ENCODE results near the gene MELK.
A peak's percentile ranks its signal among the peaks of the same experiment; 100 is the strongest.
"Not testable (repeated sequence)": the region's sequence is repeated elsewhere in the genome, so short reads cannot be mapped to it uniquely, and the experiment has no call there.

The MELK gene

GRCh38 chr9:36550631-36551098 lies 22.0 kb upstream of the MELK start:
- H3K36me3 ChIP-seq (ENCODE audit: control insufficient read depth in 2 of 2, insufficient read depth in 2 of 2, low read length in 2 of 2); H3K27me3 ChIP-seq (ENCODE audit: control insufficient read depth in 1 of 2, insufficient read depth in 2 of 2, low read length in 2 of 2); H3K9ac ChIP-seq (ENCODE audit: low read length in 2 of 2); H3K27ac ChIP-seq (ENCODE audit: low read length); H3K4me3 ChIP-seq (ENCODE audit: low read length in 2 of 2); H3K4me1 ChIP-seq (ENCODE audit: control insufficient read depth, insufficient read depth, low read length); H3K9me3 ChIP-seq (ENCODE audit: control insufficient read depth in 2 of 2, low read length in 2 of 2): not testable (repeated sequence)

- H3K36me3 ChIP-seq (ENCODE audit: control insufficient read depth in 2 of 2, insufficient read depth in 2 of 2, low read length in 2 of 2): no peaks in the 10 kb centered on the region
- H3K4me1 ChIP-seq (ENCODE audit: control insufficient read depth, insufficient read depth, low read length): no peaks in the 10 kb centered on the region
- H3K27ac ChIP-seq (ENCODE audit: low read length): no peak overlapping the region
- H3K27me3 ChIP-seq (ENCODE audit: control insufficient read depth in 1 of 2, insufficient read depth in 2 of 2, low read length in 2 of 2): no peaks in the 10 kb centered on the region
- H3K9ac ChIP-seq (ENCODE audit: low read length in 2 of 2): no peak overlapping the region
- H3K4me3 ChIP-seq (ENCODE audit: low read length in 2 of 2): no peak overlapping the region
- H3K9me3 ChIP-seq (ENCODE audit: control insufficient read depth in 2 of 2, low read length in 2 of 2): no peaks in the 10 kb centered on the region
Measured at GRCh38 chr9:36551129-36551528, 21.6 kb upstream of the MELK start.

GRCh38 chr9:36551910-36552309 lies 20.8 kb upstream of the MELK start:
- H3K4me1 ChIP-seq (ENCODE audit: control insufficient read depth, insufficient read depth, low read length): no peaks in the 10 kb centered on the region
- H3K4me3 ChIP-seq (ENCODE audit: low read length in 2 of 2): no peak overlapping the region
- no peaks in the 10 kb centered on the region for H3K36me3 ChIP-seq (ENCODE audit: control insufficient read depth in 2 of 2, insufficient read depth in 2 of 2, low read length in 2 of 2)
- H3K9me3 ChIP-seq (ENCODE audit: control insufficient read depth in 2 of 2, low read length in 2 of 2): no peaks in the 10 kb centered on the region
- H3K9ac ChIP-seq (ENCODE audit: low read length in 2 of 2): no peak overlapping the region
- no peaks in the 10 kb centered on the region for H3K27me3 ChIP-seq (ENCODE audit: control insufficient read depth in 1 of 2, insufficient read depth in 2 of 2, low read length in 2 of 2)
- H3K27ac ChIP-seq (ENCODE audit: low read length): no peak overlapping the region

GRCh38 chr9:36559036-36559695 lies 13.5 kb upstream of the MELK start:
- Histone ChIP-seq H3K4me3 (ENCODE audit: low read length in 2 of 2) (no peak overlapping the region), H3K9me3 (ENCODE audit: control insufficient read depth in 2 of 2, low read length in 2 of 2) (no peaks in the 10 kb centered on the region), H3K4me1 (ENCODE audit: control insufficient read depth, insufficient read depth, low read length) (no peaks in the 10 kb centered on the region), H3K27me3 (ENCODE audit: control insufficient read depth in 1 of 2, insufficient read depth in 2 of 2, low read length in 2 of 2) (no peaks in the 10 kb centered on the region), H3K36me3 (ENCODE audit: control insufficient read depth in 2 of 2, insufficient read depth in 2 of 2, low read length in 2 of 2) (no peaks in the 10 kb centered on the region), H3K27ac (ENCODE audit: low read length) (no peak overlapping the region), H3K9ac (ENCODE audit: low read length in 2 of 2) (no peak overlapping the region)

GRCh38 chr9:36560771-36561170 lies 11.9 kb upstream of the MELK start:
- Histone ChIP-seq H3K36me3 (ENCODE audit: control insufficient read depth in 2 of 2, insufficient read depth in 2 of 2, low read length in 2 of 2) (no peaks in the 10 kb centered on the region), H3K27me3 (ENCODE audit: control insufficient read depth in 1 of 2, insufficient read depth in 2 of 2, low read length in 2 of 2) (no peaks in the 10 kb centered on the region), H3K27ac (ENCODE audit: low read length) (no peak overlapping the region), H3K9ac (ENCODE audit: low read length in 2 of 2) (no peak overlapping the region), H3K4me1 (ENCODE audit: control insufficient read depth, insufficient read depth, low read length) (no peaks in the 10 kb centered on the region), H3K9me3 (ENCODE audit: control insufficient read depth in 2 of 2, low read length in 2 of 2) (no peaks in the 10 kb centered on the region), H3K4me3 (ENCODE audit: low read length in 2 of 2) (no peak overlapping the region)

GRCh38 chr9:36562801-36563200 lies 9.9 kb upstream of the MELK start:
- peaks cover 11% of the 10 kb centered on the region for H3K4me1 ChIP-seq (ENCODE audit: control insufficient read depth, insufficient read depth, low read length)
- not testable (repeated sequence) for H3K27me3 ChIP-seq (ENCODE audit: control insufficient read depth in 1 of 2, insufficient read depth in 2 of 2, low read length in 2 of 2); H3K36me3 ChIP-seq (ENCODE audit: control insufficient read depth in 2 of 2, insufficient read depth in 2 of 2, low read length in 2 of 2); H3K9ac ChIP-seq (ENCODE audit: low read length in 2 of 2); H3K27ac ChIP-seq (ENCODE audit: low read length); H3K9me3 ChIP-seq (ENCODE audit: control insufficient read depth in 2 of 2, low read length in 2 of 2); H3K4me3 ChIP-seq (ENCODE audit: low read length in 2 of 2)

- no peaks in the 10 kb centered on the region for H3K36me3 ChIP-seq (ENCODE audit: control insufficient read depth in 2 of 2, insufficient read depth in 2 of 2, low read length in 2 of 2)
- H3K4me1 ChIP-seq (ENCODE audit: control insufficient read depth, insufficient read depth, low read length): peaks cover 11% of the 10 kb centered on the region
- peak overlapping the region; percentile 67 for H3K27ac ChIP-seq (ENCODE audit: low read length)
- H3K9me3 ChIP-seq (ENCODE audit: control insufficient read depth in 2 of 2, low read length in 2 of 2): no peaks in the 10 kb centered on the region
- H3K9ac ChIP-seq (ENCODE audit: low read length in 2 of 2): peak overlapping the region in 1 of 2 donors; percentile 51
- H3K4me3 ChIP-seq (ENCODE audit: low read length in 2 of 2): peak overlapping the region in 1 of 2 donors; percentile 8
- H3K27me3 ChIP-seq (ENCODE audit: control insufficient read depth in 1 of 2, insufficient read depth in 2 of 2, low read length in 2 of 2): no peaks in the 10 kb centered on the region
Measured at GRCh38 chr9:36566813-36567221, 5.9 kb upstream of the MELK start.

GRCh38 chr9:36568681-36569080 lies 4.0 kb upstream of the MELK start:
- not testable (repeated sequence) for H3K4me3 ChIP-seq (ENCODE audit: low read length in 2 of 2); H3K9ac ChIP-seq (ENCODE audit: low read length in 2 of 2); H3K27ac ChIP-seq (ENCODE audit: low read length); H3K9me3 ChIP-seq (ENCODE audit: control insufficient read depth in 2 of 2, low read length in 2 of 2); H3K36me3 ChIP-seq (ENCODE audit: control insufficient read depth in 2 of 2, insufficient read depth in 2 of 2, low read length in 2 of 2); H3K27me3 ChIP-seq (ENCODE audit: control insufficient read depth in 1 of 2, insufficient read depth in 2 of 2, low read length in 2 of 2)
- peaks cover 23% of the 10 kb centered on the region for H3K4me1 ChIP-seq (ENCODE audit: control insufficient read depth, insufficient read depth, low read length)

GRCh38 chr9:36571333-36571732 lies 1.4 kb upstream of the MELK start:
- no peak overlapping the region for H3K9ac ChIP-seq (ENCODE audit: low read length in 2 of 2)
- no peaks in the 10 kb centered on the region for H3K36me3 ChIP-seq (ENCODE audit: control insufficient read depth in 2 of 2, insufficient read depth in 2 of 2, low read length in 2 of 2)
- no peaks in the 10 kb centered on the region for H3K9me3 ChIP-seq (ENCODE audit: control insufficient read depth in 2 of 2, low read length in 2 of 2)
- H3K27me3 ChIP-seq (ENCODE audit: control insufficient read depth in 1 of 2, insufficient read depth in 2 of 2, low read length in 2 of 2): no peaks in the 10 kb centered on the region
- H3K4me1 ChIP-seq (ENCODE audit: control insufficient read depth, insufficient read depth, low read length): peaks cover 24% of the 10 kb centered on the region
- H3K4me3 ChIP-seq (ENCODE audit: low read length in 2 of 2): no peak overlapping the region
- H3K27ac ChIP-seq (ENCODE audit: low read length): no peak overlapping the region

- H3K36me3 ChIP-seq (ENCODE audit: control insufficient read depth in 2 of 2, insufficient read depth in 2 of 2, low read length in 2 of 2); H3K9me3 ChIP-seq (ENCODE audit: control insufficient read depth in 2 of 2, low read length in 2 of 2); H3K27ac ChIP-seq (ENCODE audit: low read length); H3K27me3 ChIP-seq (ENCODE audit: control insufficient read depth in 1 of 2, insufficient read depth in 2 of 2, low read length in 2 of 2); H3K9ac ChIP-seq (ENCODE audit: low read length in 2 of 2): not testable (repeated sequence)
- H3K4me3 ChIP-seq (ENCODE audit: low read length in 2 of 2): peak overlapping the region in 1 of 2 donors; percentile 88
- peaks cover 12% of the 10 kb centered on the region for H3K4me1 ChIP-seq (ENCODE audit: control insufficient read depth, insufficient read depth, low read length)
Measured at GRCh38 chr9:36574045-36574444, 1.4 kb downstream of the MELK start.

- Histone ChIP-seq H3K9me3 (ENCODE audit: control insufficient read depth in 2 of 2, low read length in 2 of 2) (no peaks in the 10 kb centered on the region), H3K4me3 (ENCODE audit: low read length in 2 of 2) (no peak overlapping the region), H3K36me3 (ENCODE audit: control insufficient read depth in 2 of 2, insufficient read depth in 2 of 2, low read length in 2 of 2) (no peaks in the 10 kb centered on the region), H3K4me1 (ENCODE audit: control insufficient read depth, insufficient read depth, low read length) (peaks cover 12% of the 10 kb centered on the region), H3K27ac (ENCODE audit: low read length) (no peak overlapping the region), H3K9ac (ENCODE audit: low read length in 2 of 2) (no peak overlapping the region), H3K27me3 (ENCODE audit: control insufficient read depth in 1 of 2, insufficient read depth in 2 of 2, low read length in 2 of 2) (no peaks in the 10 kb centered on the region)
Measured at GRCh38 chr9:36575411-36575882, 2.8 kb downstream of the MELK start.

All from stomach smooth muscle (tissue), 2 donors.